GM18867 (cell line): ENCODE results near the gene FSTL4.
A peak's percentile ranks its signal among the peaks of the same experiment; 100 is the strongest.

Source experiments
- ATAC-seq: cut with Tn5 transposase; IDR thresholded peaks from one replicate; pipeline ENCODE4 v1.9.1; 2021; ENCODE audit warnings: mild to moderate bottlenecking, moderate library complexity; ENCODE audit not compliant: unreplicated experiment

Gene FSTL4

GRCh38 chr5:133354323-133355185, 257.8 kb downstream of the FSTL4 start:
- no peak for ATAC-seq

GRCh38 chr5:133353741-133354140, 258.6 kb downstream of the FSTL4 start:
- ATAC-seq: no peak

- ATAC-seq: no peak
Observed at GRCh38 chr5:133348406-133348805, 263.9 kb downstream of the FSTL4 start.

GRCh38 chr5:133347039-133347438, 265.3 kb downstream of the FSTL4 start:
- peak; percentile 64 for ATAC-seq

GRCh38 chr5:133344266-133344665, 268.1 kb downstream of the FSTL4 start:
- no peak for ATAC-seq

- ATAC-seq: no peak
Observed at GRCh38 chr5:133343196-133343595, 269.1 kb downstream of the FSTL4 start.

- no peak for ATAC-seq
Observed at GRCh38 chr5:133341915-133342710, 270.2 kb downstream of the FSTL4 start.

- ATAC-seq: no peak
Observed at GRCh38 chr5:133341296-133341695, 271.0 kb downstream of the FSTL4 start.

- no peak for ATAC-seq
Observed at GRCh38 chr5:133340822-133341221, 271.5 kb downstream of the FSTL4 start.

GRCh38 chr5:133340002-133340755, 272.2 kb downstream of the FSTL4 start:
- no peak for ATAC-seq

- ATAC-seq: no peak
Observed at GRCh38 chr5:133338504-133339355, 273.6 kb downstream of the FSTL4 start.

- ATAC-seq: no peak
Observed at GRCh38 chr5:133337795-133338445, 274.4 kb downstream of the FSTL4 start.

- no peak for ATAC-seq
Observed at GRCh38 chr5:133336969-133337410, 275.4 kb downstream of the FSTL4 start.

GRCh38 chr5:133336121-133336968, 276.0 kb downstream of the FSTL4 start:
- no peak for ATAC-seq

GRCh38 chr5:133334796-133335639, 277.3 kb downstream of the FSTL4 start:
- ATAC-seq: no peak

- ATAC-seq: no peak
Observed at GRCh38 chr5:133333326-133334150, 278.8 kb downstream of the FSTL4 start.

GRCh38 chr5:133332439-133333024, 279.8 kb downstream of the FSTL4 start:
- no peak for ATAC-seq
